Aorta (tissue), 5 donors: ENCODE data around the gene CACNA1B. TPM values are rescaled to one million over a fixed set of nuclear protein-coding genes. Genes with fewer than 3 reads are reported as not detected.
A peak's percentile ranks its signal among the peaks of the same experiment; 100 is the strongest.

ENCODE experiments used
- ATAC-seq: fragments of 200-7000 bp; cut with Tn5 transposase; one replicate; pipeline ENCODE4 v1.9.1; 2022; ENCODE audit warnings: moderate library complexity; ENCODE audit not compliant: low FRiP score
- DNase-seq, 2 donors: peaks; one replicate each; pipeline ENCODE4 v3.0.0-alpha.2; 2020
- H3K27ac ChIP-seq, 2 donors: one replicate each; pipeline ENCODE4 v1.5.1; 2013; ENCODE audit warnings: low read length in 2 of 2, mild to moderate bottlenecking in 2 of 2, moderate library complexity in 2 of 2, control low read depth in 1 of 2, inconsistent platforms in 1 of 2, low read depth in 1 of 2
- H3K27me3 ChIP-seq, 2 donors: one replicate each; pipeline ENCODE4 v1.6.1; 2013; ENCODE audit warnings: control low read depth in 1 of 2, low read length in 1 of 2, mild to moderate bottlenecking in 1 of 2, moderate library complexity in 1 of 2; ENCODE audit not compliant: insufficient read depth in 2 of 2, control insufficient read depth in 1 of 2
- H3K36me3 ChIP-seq, 2 donors: one replicate each; pipeline ENCODE4 v1.6.1; 2013; ENCODE audit warnings: control low read depth in 1 of 2, low read length in 1 of 2, mild to moderate bottlenecking in 1 of 2; ENCODE audit not compliant: insufficient read depth in 2 of 2, control insufficient read depth in 1 of 2
- H3K4me1 ChIP-seq, 2 donors: one replicate each; pipeline ENCODE4 v1.6.1; 2013; ENCODE audit warnings: low read length in 2 of 2, control low read depth in 1 of 2, mild to moderate bottlenecking in 1 of 2, moderate library complexity in 1 of 2; ENCODE audit not compliant: insufficient read depth in 2 of 2, control insufficient read depth in 1 of 2
- H3K4me3 ChIP-seq, 2 donors: one replicate each; pipeline ENCODE4 v1.5.1; 2013; ENCODE audit warnings: low read length in 2 of 2, control low read depth in 1 of 2, mild to moderate bottlenecking in 1 of 2
- H3K9me3 ChIP-seq: one replicate; pipeline ENCODE4 v1.6.1; 2013; ENCODE audit warnings: mild to moderate bottlenecking, low read length; ENCODE audit not compliant: control insufficient read depth
- WGBS, 2 donors: extraction: QIAGEN DNeasy Blood & Tissue Kit; methylation state at CpG; one replicate each; pipeline ENCODE4 v1.1.7; 2013; 5-methylcytosine and 5-hydroxymethylcytosine counted together
- intact Hi-C, 2 donors: fragments of 100-400 bp; cut with DNase I; formaldehyde crosslinking; loops; one replicate each; pipeline versions ENCODE4 v1.14.2 to v1.15.0; 2022
- polyA plus RNA-seq, 2 donors: library from polyadenylated mRNA; stranded (reverse); fragments of 200-250 nt; gene quantifications; one replicate each; pipeline ENCODE4 v1.2.3, GENCODE V29; 2013
- total RNA-seq, 2 donors: library from RNA; stranded (reverse); fragmentation: NEBNext Ultra II Directional; extraction: Animal tissue kit (Norgen Biotek cat#: 25700); gene quantifications; one replicate each; pipeline ENCODE4 v1.2.1, GENCODE V29; 2021
- donor health status: healthy with polysubstance abuse.
- donor health status: Bipolar disorder and iron deficiency.
- donor health status: DM: no; HTN: no; CAD: no.
- donor health status: DM: no; HTN: no; CAD: no.
- donor health status: DM: yes; HTN: yes; CAD: no.

Gene CACNA1B
- total and polyA plus RNA-seq, 4 donors, result under 0.01 to 0.05 (median 0.03) TPM; not detected in 1

GRCh38 chr9:137860361-137860760, 17.2 kb upstream of the CACNA1B start:
- Histone ChIP-seq H3K27ac (no peak overlapping the region), H3K36me3 (no peaks in the 10 kb centered on the region), H3K27me3 (no peaks in the 10 kb centered on the region), H3K4me3 (no peak overlapping the region), H3K9me3 (peaks cover 7% of the 10 kb centered on the region), H3K4me1 (no peaks in the 10 kb centered on the region)
- DNase-seq (no peak), ATAC-seq (no peak)
- 94 to 95% methylated on average over 1 of the region's 1 CpG for WGBS, 2 donors
- intact Hi-C loops, result no loop called here

GRCh38 chr9:137865581-137866145, 11.9 kb upstream of the CACNA1B start:
- DNase-seq, result no peak
- Histone ChIP-seq H3K4me3 (no peak overlapping the region), H3K27ac (no peak overlapping the region), H3K36me3 (no peaks in the 10 kb centered on the region), H3K9me3 (no peaks in the 10 kb centered on the region), H3K27me3 (no peaks in the 10 kb centered on the region), H3K4me1 (no peaks in the 10 kb centered on the region)
- intact Hi-C loops, result loop anchor here in 1 of 2 donors (5.0 kb wide), 1 partner anchor 87 kb away; no protein-coding TSS in a partner anchor
- no peak for ATAC-seq
- 76 to 77% methylated on average over 18 of the region's 18 CpGs for WGBS, 2 donors

- ATAC-seq (no peak), DNase-seq (no peak)
- 45 to 57% methylated on average over 21 of the region's 21 CpGs for WGBS, 2 donors
- H3K9me3 ChIP-seq, result no peaks in the 10 kb centered on the region
- H3K27ac ChIP-seq, result no peak overlapping the region
- no peaks in the 10 kb centered on the region for H3K36me3 ChIP-seq
- intact Hi-C loops, result loop anchor here in 1 of 2 donors (5.0 kb wide), 1 partner anchor 86 kb away; no protein-coding TSS in a partner anchor
- no peaks in the 10 kb centered on the region for H3K4me1 ChIP-seq
- no peaks in the 10 kb centered on the region for H3K27me3 ChIP-seq
- H3K4me3 ChIP-seq, result no peak overlapping the region
Observed at GRCh38 chr9:137866226-137867141, 11.1 kb upstream of the CACNA1B start.

- Histone ChIP-seq H3K27me3 (no peaks in the 10 kb centered on the region), H3K4me3 (no peak overlapping the region), H3K9me3 (no peaks in the 10 kb centered on the region), H3K27ac (no peak overlapping the region), H3K36me3 (no peaks in the 10 kb centered on the region), H3K4me1 (no peaks in the 10 kb centered on the region)
- no peak for ATAC-seq
- intact Hi-C loops, result no loop called here
- 77 to 82% methylated on average over 3 of the region's 3 CpGs for WGBS, 2 donors
- no peak for DNase-seq
Observed at GRCh38 chr9:137870432-137870831, 7.2 kb upstream of the CACNA1B start.

GRCh38 chr9:137872296-137872695, 5.3 kb upstream of the CACNA1B start:
- Histone ChIP-seq H3K4me1 (no peaks in the 10 kb centered on the region), H3K36me3 (no peaks in the 10 kb centered on the region), H3K9me3 (peaks cover 3% of the 10 kb centered on the region), H3K27ac (no peak overlapping the region), H3K27me3 (no peaks in the 10 kb centered on the region), H3K4me3 (no peak overlapping the region)
- ATAC-seq (no peak), DNase-seq (no peak)
- intact Hi-C loops, result no loop called here
- 81 to 82% methylated on average over 10 of the region's 10 CpGs for WGBS, 2 donors

- H3K27me3 ChIP-seq, result no peaks in the 10 kb centered on the region
Observed at GRCh38 chr9:137873408-137873807, 4.2 kb upstream of the CACNA1B start.

GRCh38 chr9:137873858-137874362, 3.7 kb upstream of the CACNA1B start:
- ATAC-seq (no peak), DNase-seq (no peak)
- peaks cover 3% of the 10 kb centered on the region for H3K9me3 ChIP-seq
- H3K27ac ChIP-seq, result no peak overlapping the region
- no peaks in the 10 kb centered on the region for H3K27me3 ChIP-seq
- H3K4me3 ChIP-seq, result no peak overlapping the region
- 80 to 83% methylated on average over 9 of the region's 9 CpGs for WGBS, 2 donors
- no peaks in the 10 kb centered on the region for H3K36me3 ChIP-seq
- intact Hi-C loops, result no loop called here
- no peaks in the 10 kb centered on the region for H3K4me1 ChIP-seq

More at GRCh38 chr9:137873408-137873807, 4.2 kb upstream of the CACNA1B start:
- Histone ChIP-seq H3K4me3 (no peak overlapping the region), H3K4me1 (no peaks in the 10 kb centered on the region), H3K27ac (no peak overlapping the region), H3K9me3 (peaks cover 3% of the 10 kb centered on the region), H3K36me3 (no peaks in the 10 kb centered on the region)
- 67 to 74% methylated on average over 8 of the region's 8 CpGs for WGBS, 2 donors
- ATAC-seq, result no peak
- intact Hi-C loops, result no loop called here
- no peak for DNase-seq

- DNase-seq, result peak in 1 of 2 donors; percentile 55
- 81 to 84% methylated on average over 14 of the region's 14 CpGs for WGBS, 2 donors
- H3K36me3 ChIP-seq, result no peaks in the 10 kb centered on the region
- no peaks in the 10 kb centered on the region for H3K4me1 ChIP-seq
- ATAC-seq, result no peak
- intact Hi-C loops, result no loop called here
- H3K9me3 ChIP-seq, result peaks cover 3% of the 10 kb centered on the region
- no peak overlapping the region for H3K27ac ChIP-seq
- no peak overlapping the region for H3K4me3 ChIP-seq
- no peaks in the 10 kb centered on the region for H3K27me3 ChIP-seq
Observed at GRCh38 chr9:137875354-137875753, 2.2 kb upstream of the CACNA1B start.
